Fibroblast of mammary gland (primary cell): ENCODE data around the gene CMBL.
"Not testable (repeated sequence)": the region's sequence is repeated elsewhere in the genome, so short reads cannot be mapped to it uniquely, and the experiment has no call there.

Experiments used
- DNase-seq: peaks from one replicate; pipeline ENCODE4 v3.0.0-alpha.2; 2010; ENCODE audit warnings: low read depth
- H3K4me3 ChIP-seq: 2 replicates; pipeline ENCODE4 v1.5.1; 2011; ENCODE audit warnings: low read depth, mild to moderate bottlenecking, low read length, moderate library complexity; ENCODE audit not compliant: control insufficient read depth
- CTCF ChIP-seq: conservative IDR thresholded peaks from 2 replicates; pipeline ENCODE4 v1.5.1; 2011; ENCODE audit warnings: low read depth, low read length, inconsistent platforms; ENCODE audit not compliant: control insufficient read depth, insufficient read depth

The CMBL gene

DNA sequence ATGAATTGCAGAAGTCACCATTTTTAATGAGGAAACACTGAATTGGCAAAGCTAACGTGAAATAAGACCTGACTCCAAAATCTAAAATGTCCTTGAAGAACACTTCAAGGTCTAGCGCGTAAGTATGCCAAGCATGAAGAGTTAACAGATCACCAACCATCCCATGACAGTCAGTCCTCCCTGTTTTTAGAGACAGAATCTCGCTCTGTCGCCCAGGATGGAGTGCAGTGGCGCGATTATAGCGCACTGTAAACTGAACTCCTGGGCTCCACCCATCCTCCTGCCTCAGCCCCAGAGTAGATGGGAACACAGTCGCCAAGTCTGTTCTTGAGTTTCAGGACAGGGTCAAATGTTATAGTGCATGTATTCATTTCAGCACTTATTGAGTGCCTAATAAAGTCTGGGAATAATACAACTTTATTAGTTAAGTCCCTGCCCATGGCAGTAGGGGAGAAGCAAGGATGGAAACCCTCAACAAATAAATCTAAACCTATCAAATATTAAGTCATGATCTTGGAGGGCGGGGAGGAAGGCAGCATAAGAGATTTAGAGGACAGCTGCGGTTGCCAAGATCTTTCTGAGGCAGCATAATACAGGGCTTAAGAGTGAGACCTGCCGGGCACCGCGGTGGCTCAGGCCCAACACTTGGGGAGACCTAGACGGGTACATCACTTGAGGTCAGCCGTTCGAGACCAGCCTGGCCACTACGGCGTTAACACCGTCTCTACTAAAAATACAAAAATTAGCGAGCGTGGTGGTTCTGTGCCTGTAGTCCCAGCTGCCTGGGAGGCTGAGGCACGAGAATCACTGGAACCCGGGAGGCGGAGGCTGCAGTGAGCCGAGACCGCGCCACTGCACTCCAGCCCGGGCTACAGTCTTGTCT is 59.1 kb downstream of the CMBL start:
- no peak for DNase-seq
- no peak for TF ChIP-seq CTCF
- H3K4me3 ChIP-seq, result peak overlapping the region; percentile 86

DNA sequence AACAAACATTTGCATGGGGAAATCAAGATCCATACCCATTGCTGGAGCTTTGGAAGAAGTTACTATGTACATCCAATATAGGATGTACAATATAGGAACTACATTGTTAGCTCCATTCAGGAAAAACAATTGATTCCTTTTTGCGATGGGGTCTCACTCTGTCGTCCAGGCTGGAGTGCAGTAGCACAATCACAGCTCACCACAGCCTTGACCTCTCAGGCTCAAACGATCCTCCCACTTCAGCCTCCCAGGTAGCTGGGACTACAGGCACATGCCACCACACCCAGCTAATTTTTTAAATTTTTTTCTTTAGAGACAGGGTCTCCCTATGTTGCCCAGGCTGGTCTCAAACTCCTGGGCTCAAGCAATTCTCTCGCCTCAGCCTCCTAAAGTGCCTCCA is 60.5 kb downstream of the CMBL start:
- H3K4me3 ChIP-seq, DNase-seq: not testable (repeated sequence)

DNA sequence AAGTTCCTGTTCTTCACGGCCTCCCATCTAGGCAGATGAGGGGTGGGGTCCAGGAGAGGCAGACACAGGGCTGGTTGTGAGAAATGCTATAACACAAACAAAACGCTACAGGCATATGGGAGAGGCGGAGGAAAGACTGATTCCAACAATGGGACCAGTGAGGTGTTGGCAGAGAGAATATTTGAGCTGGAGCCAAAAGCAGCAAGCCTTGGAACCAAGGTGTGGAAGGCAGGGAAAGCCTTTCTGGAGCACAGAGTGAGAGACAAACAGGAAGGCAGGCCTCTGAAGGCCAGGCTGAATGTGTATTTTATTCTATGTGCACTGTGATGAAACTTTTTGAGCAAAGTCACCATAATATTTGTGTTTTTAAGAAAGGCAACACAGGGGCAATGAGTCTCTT is 60.9 kb downstream of the CMBL start:
- DNase-seq, result no peak
- TF ChIP-seq CTCF, result no peak
- H3K4me3 ChIP-seq, result no peak overlapping the region

DNA sequence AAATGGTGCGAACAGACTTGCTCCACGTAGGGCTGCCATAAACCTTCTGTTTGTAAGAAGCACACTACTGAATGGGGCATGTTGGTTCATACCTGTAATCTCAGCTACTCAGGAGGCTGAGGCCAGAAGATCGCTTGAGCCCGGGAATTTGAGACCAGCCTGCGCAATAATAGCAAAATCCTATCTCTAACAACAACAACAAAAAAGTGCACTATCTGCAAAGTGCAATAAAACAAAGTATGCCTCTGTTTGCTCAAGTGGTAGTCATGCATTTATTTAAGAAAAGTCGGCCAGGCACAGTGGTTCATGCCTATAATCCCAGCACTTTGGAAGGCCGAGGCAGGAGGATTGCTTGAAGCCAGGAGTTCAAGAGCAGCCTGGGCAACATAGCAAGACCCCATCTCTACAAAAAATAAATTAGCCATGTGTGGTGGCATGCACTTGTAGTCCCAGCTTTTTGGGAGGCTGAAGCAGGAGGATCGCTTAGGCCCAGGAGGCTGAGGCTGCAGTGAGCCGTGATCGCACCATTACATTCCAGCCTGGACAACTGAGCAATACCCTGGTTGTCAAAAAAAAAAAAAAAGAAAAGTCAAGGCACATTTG is 63.3 kb downstream of the CMBL start:
- no peak overlapping the region for H3K4me3 ChIP-seq
- TF ChIP-seq CTCF, result no peak
- no peak for DNase-seq

DNA sequence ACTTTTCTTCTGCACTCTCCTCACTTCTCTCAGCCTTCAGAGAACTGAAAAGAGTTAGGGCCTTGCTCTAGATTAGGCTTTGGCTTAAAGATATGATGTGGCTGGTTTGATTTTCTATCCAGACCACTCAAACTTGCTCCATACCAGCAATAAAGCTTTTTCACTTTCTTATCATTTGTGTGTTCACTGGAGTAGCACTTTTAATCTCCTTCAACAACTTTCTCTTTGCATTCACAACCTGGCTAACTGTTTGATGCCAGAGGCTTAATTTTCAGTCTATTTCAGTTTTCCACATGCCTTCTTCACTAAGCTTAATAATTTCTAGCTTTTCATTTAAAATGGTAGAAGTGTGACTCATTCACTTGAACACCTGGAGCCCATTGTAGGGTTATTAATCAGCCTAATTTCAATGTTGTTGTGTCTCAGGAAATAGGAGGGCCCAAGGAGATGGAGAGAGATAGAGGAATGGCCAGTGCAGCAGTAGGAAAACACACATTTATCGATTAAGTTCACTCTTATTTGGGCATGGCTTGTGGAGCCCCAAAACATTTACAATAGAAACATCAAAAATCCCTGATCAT is 64.0 kb downstream of the CMBL start:
- no peak overlapping the region for H3K4me3 ChIP-seq
- TF ChIP-seq CTCF, result no peak
- DNase-seq, result no peak

DNA sequence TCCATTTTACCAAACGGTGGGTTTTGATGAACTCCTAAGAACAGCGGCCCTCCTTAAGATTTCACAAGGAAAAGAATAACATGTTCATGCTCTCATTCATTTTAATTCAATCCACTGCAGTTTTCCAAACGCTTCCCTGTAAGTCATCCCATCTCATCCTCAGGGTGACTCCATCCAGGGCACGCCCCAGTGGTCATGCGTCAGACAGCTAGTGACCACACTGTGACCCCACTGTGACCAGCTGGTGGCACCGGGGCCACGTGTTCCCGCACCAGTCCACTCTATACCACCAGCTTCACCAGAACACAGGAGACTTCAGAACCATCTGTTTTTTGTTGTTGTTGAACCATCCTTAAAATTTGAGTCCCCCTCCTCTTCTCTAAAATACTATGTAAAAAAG is 72.4 kb downstream of the CMBL start:
- DNase-seq, result peak; percentile 37
- no peak for TF ChIP-seq CTCF
- H3K4me3 ChIP-seq, result no peak overlapping the region

DNA sequence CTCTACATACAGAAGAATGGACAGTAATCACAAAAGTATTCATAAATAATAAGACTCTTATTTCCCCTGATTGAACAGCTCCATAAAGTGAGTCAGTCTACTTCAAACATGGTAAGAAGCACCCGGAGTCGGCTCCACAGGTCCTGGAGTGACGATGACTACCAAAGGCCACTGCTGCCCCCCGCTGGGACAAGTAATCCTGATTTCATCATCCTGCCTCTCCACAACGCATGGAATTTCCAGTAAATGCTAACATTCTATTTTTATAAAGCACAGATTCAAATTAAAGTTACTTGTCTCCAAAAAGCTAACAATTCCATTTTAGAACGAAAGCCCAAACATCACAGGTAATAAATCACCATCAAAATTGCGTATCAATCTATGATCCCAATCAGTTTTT is 74.2 kb downstream of the CMBL start:
- TF ChIP-seq CTCF, result peak; percentile 43
- DNase-seq, result peak; percentile 91
- H3K4me3 ChIP-seq, result no peak overlapping the region
